IPS-18c (cell line): Measurements from ENCODE around the gene PSMG3.
"Not testable (repeated sequence)": the region's sequence is repeated elsewhere in the genome, so short reads cannot be mapped to it uniquely, and the experiment has no call there.

Experiments
- H3K4me3 ChIP-seq: 2 replicates; pipeline ENCODE4 v1.7.0; 2013; ENCODE audit warnings: low read depth, mild to moderate bottlenecking, low read length, moderate library complexity; ENCODE audit not compliant: insufficient read depth
- H3K9me3 ChIP-seq: one replicate; pipeline ENCODE4 v1.6.1; 2013; ENCODE audit warnings: mild to moderate bottlenecking, low read length, moderate library complexity; ENCODE audit not compliant: control insufficient read depth, insufficient read depth

PSMG3 gene

GRCh38 chr7:1586827-1587705 is 17.2 kb upstream of the PSMG3 start:
- Histone ChIP-seq H3K4me3 (no peak overlapping the region), H3K9me3 (no peaks in the 10 kb centered on the region)

DNA sequence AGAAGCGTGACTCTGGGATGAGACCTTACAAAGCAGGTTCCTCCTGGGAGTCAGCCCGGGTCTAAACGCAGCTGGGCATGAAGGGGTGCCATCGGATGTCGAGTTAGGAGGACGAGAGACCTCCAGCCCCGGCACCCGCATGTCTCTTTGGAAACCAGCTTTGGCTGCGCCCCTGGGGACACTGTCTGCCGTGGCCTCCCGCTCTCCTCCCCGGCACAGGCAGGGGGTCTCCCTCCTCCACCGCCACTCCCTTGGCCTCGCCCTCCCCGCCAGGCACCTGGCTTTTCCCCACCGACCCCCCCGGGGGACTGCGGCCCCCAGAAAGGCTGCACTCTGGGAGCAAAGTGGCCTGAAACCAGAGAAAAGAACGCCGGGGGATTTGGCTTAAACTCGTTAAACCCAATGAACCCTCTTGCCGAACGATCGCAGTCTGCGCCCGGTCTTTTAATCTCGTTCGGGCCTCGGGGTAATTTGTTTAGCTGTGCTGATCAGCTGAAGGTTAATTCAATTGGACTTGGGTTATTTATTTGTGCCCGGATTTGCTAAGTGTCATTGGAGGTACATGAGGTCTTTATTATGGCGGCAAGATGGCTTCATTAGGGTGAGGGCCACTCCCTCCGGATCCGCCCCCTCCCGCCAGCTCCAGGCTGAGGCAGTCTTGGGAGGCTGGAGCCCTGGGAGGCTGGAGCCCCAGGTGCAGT is 16.4 kb upstream of the PSMG3 start:
- no peaks in the 10 kb centered on the region for H3K9me3 ChIP-seq
- H3K4me3 ChIP-seq, result no peak overlapping the region

GRCh38 chr7:1585142-1585981 is 15.5 kb upstream of the PSMG3 start:
- Histone ChIP-seq H3K9me3 (no peaks in the 10 kb centered on the region), H3K4me3 (no peak overlapping the region)

- Histone ChIP-seq H3K4me3 (no peak overlapping the region), H3K9me3 (no peaks in the 10 kb centered on the region)
These were observed 14.9 kb upstream of the PSMG3 start for GRCh38 chr7:1584700-1585099.

GRCh38 chr7:1583241-1583930 is 13.6 kb upstream of the PSMG3 start:
- H3K4me3 ChIP-seq, H3K9me3 ChIP-seq: not testable (repeated sequence)

DNA sequence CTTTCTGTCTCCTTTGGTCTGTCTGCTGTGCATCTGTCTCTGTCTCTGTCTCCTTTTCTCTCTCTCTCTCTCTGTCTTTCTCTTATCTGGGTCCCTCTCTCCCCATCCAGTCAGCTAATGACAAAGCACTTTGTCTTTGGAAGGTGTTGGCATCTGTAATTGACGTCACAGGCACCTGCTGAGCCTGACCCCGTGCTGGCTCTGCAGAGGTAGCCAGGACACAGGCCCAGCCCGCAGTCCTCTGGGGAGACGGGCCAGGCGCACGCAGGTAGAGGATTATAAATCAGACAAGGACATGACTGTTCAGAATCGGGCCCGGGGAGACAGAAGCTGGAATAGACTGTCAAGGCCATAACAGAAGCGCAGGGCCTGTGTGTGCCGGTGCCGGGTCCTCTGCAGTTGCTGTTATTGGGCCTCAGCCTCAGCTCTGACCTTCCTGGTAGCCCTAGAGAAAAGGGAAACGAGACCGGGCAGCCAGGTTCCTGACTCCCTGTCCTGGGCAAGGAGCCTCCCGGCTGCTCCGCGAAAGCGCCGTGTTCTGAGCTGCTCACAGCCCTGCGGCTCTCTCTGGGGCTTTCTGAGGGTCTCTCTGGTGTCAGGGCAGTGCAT is 10.7 kb upstream of the PSMG3 start:
- H3K4me3 ChIP-seq, result no peak overlapping the region

GRCh38 chr7:1579481-1580421 is 9.9 kb upstream of the PSMG3 start:
- no peaks in the 10 kb centered on the region for H3K9me3 ChIP-seq
- no peak overlapping the region for H3K4me3 ChIP-seq

More for the DNA sequence above, 10.7 kb upstream of the PSMG3 start:
- no peaks in the 10 kb centered on the region for H3K9me3 ChIP-seq

- Histone ChIP-seq H3K9me3 (no peaks in the 10 kb centered on the region), H3K4me3 (no peak overlapping the region)
These were observed 8.7 kb upstream of the PSMG3 start for GRCh38 chr7:1578513-1578912.

- Histone ChIP-seq H3K9me3 (no peaks in the 10 kb centered on the region), H3K4me3 (no peak overlapping the region)
These were observed 6.9 kb upstream of the PSMG3 start for GRCh38 chr7:1576521-1577253.

GRCh38 chr7:1575809-1576208 is 6.0 kb upstream of the PSMG3 start:
- H3K4me3 ChIP-seq, result no peak overlapping the region
- no peaks in the 10 kb centered on the region for H3K9me3 ChIP-seq

DNA sequence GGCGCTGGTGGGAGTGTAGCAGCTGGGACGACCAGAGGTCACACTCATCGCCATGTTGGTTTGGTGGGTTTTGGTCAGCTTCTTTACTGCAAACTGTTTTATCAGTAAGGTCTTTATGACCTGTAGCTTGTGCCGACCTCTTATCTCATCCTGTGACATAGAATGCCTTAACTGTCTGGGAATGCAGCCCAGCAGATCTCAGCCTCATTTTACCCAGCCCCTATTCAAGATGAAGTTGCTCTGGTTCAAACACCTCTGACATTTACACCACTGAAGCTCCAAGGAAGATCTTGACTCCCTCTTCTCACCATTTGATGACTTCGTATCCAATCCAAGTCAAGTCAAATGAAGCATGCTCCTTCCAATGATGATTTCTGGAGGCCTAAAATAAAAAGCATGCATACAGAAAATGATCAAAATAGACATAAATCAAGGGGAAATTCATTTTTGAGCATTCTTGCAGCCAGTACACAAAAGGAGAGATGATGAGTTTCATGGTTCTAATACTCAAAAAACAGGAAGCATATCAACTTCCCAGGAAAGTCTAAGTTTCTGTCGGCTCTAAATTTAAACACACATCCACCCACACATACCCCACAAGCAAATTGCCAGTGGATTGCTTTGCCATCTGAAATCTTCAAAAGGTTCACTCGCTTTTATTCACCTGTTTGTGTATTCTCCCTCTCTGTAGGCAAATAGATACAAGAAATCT is 2.4 kb upstream of the PSMG3 start:
- H3K9me3 ChIP-seq, result peaks cover 2% of the 10 kb centered on the region
- no peak overlapping the region for H3K4me3 ChIP-seq

GRCh38 chr7:1569440-1569832 is 396 bp downstream of the PSMG3 start:
- Histone ChIP-seq H3K9me3 (peaks cover 2% of the 10 kb centered on the region), H3K4me3 (peak overlapping the region; percentile 54)

GRCh38 chr7:1569016-1569415 is 816 bp downstream of the PSMG3 start:
- Histone ChIP-seq H3K9me3 (peaks cover 2% of the 10 kb centered on the region), H3K4me3 (0 out of 2 replicates have a peak overlapping the region, but pooled peaks have one; percentile 54)

DNA sequence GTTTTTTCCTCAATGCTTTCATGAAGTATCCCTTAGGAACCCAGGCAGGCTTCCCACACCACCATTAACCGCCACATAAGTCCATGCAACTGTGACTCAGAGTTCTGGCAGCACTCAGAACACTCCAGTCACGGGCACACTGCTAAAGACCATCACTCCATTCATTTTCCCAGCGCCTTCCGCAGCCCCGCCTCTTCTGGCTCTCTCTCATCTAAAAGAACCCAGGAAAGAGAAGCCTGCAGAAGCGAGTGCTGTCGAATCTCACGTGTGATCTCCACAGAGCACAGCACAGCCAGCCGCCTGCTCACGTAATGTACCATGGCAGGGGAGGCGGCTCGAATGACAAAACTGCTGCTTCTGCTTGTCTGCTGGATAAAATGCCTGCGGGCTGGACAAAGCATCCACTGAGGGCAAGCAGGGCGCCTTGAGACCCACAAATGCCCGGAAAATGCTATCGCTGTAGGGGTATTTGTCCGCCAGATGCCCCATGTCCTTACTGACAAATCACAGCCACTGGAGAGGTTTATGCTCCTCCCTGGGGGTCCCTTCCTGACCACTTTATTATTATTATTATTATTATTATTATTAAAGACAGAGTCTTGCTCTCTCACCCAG is 1.8 kb downstream of the PSMG3 start:
- no peak overlapping the region; the same call in 1 of the 2 replicates for H3K4me3 ChIP-seq
- peaks cover 2% of the 10 kb centered on the region for H3K9me3 ChIP-seq
